ENCODE data around the gene VEZF1. TPM values are rescaled to one million over a fixed set of nuclear protein-coding genes. Genes with fewer than 3 reads are reported as not detected.

VEZF1 gene
- total and polyA plus RNA-seq, 4 donors: 18.0 to 78.9 (median 43.9) TPM

GRCh38 chr17:57935833-57936807, 51.9 kb downstream of the VEZF1 start:
- TF ChIP-seq CTCF (IDR thresholded peaks at IDR 0.05; ENCODE audit: control extremely low read depth, extremely low read depth): no peak
- DNase-seq: peak; percentile 82 to 85 (median 84)
- H3K9me3 ChIP-seq (ENCODE audit: control insufficient read depth in 4 of 4, insufficient read depth in 3 of 4, low read length in 3 of 4): no peaks in the 10 kb centered on the region
- no peak for ATAC-seq (ENCODE audit: insufficient read depth, low FRiP score)
- H3K4me1 ChIP-seq (ENCODE audit: control insufficient read depth in 5 of 5, insufficient read depth in 5 of 5, low read length in 5 of 5): peaks cover 18 to 41% (median 27%) of the 10 kb centered on the region in 5 donors
- H3K27me3 ChIP-seq (ENCODE audit: control insufficient read depth in 3 of 3, insufficient read depth in 3 of 3, low read length in 2 of 3): no peaks in the 10 kb centered on the region
- H3K9ac ChIP-seq (ENCODE audit: insufficient read depth in 1 of 2, low read length in 2 of 2): peak overlapping the region; percentile 33 to 82
- 58 to 62% methylated on average over 11 of the region's 11 CpGs for WGBS, 2 donors
- peak overlapping the region; percentile 75 to 96 for H3K27ac ChIP-seq (ENCODE audit: low read depth in 1 of 2, low read length in 1 of 2)
- no peak overlapping the region for H3K4me3 ChIP-seq
- no peaks in the 10 kb centered on the region for H3K36me3 ChIP-seq (ENCODE audit: control insufficient read depth in 4 of 4, insufficient read depth in 4 of 4, low read length in 4 of 4)

GRCh38 chr17:57931488-57932137, 56.4 kb downstream of the VEZF1 start:
- Histone ChIP-seq H3K36me3 (ENCODE audit: control insufficient read depth in 4 of 4, insufficient read depth in 4 of 4, low read length in 4 of 4) (no peaks in the 10 kb centered on the region), H3K9ac (ENCODE audit: insufficient read depth in 1 of 2, low read length in 2 of 2) (no peak overlapping the region), H3K4me1 (ENCODE audit: control insufficient read depth in 5 of 5, insufficient read depth in 5 of 5, low read length in 5 of 5) (peaks cover 17 to 48% (median 32%) of the 10 kb centered on the region in 5 donors), H3K9me3 (ENCODE audit: control insufficient read depth in 4 of 4, insufficient read depth in 3 of 4, low read length in 3 of 4) (peaks cover 0 to 2% (median 0%) of the 10 kb centered on the region in 4 donors), H3K4me3 (no peak overlapping the region), H3K27ac (ENCODE audit: low read depth in 1 of 2, low read length in 1 of 2) (no peak overlapping the region), H3K27me3 (ENCODE audit: control insufficient read depth in 3 of 3, insufficient read depth in 3 of 3, low read length in 2 of 3) (no peaks in the 10 kb centered on the region)
- ATAC-seq (ENCODE audit: insufficient read depth, low FRiP score) (no peak), DNase-seq (no peak)
- 90 to 94% methylated on average over 12 of the region's 12 CpGs for WGBS, 2 donors
- TF ChIP-seq CTCF (IDR thresholded peaks at IDR 0.05; ENCODE audit: control extremely low read depth, extremely low read depth): no peak

GRCh38 chr17:57930239-57930638, 57.8 kb downstream of the VEZF1 start:
- Histone ChIP-seq H3K9me3 (ENCODE audit: control insufficient read depth in 4 of 4, insufficient read depth in 3 of 4, low read length in 3 of 4) (peaks cover 0 to 2% (median 0%) of the 10 kb centered on the region in 4 donors), H3K4me3 (no peak overlapping the region), H3K36me3 (ENCODE audit: control insufficient read depth in 4 of 4, insufficient read depth in 4 of 4, low read length in 4 of 4) (no peaks in the 10 kb centered on the region), H3K9ac (ENCODE audit: insufficient read depth in 1 of 2, low read length in 2 of 2) (no peak overlapping the region), H3K27me3 (ENCODE audit: control insufficient read depth in 3 of 3, insufficient read depth in 3 of 3, low read length in 2 of 3) (no peaks in the 10 kb centered on the region), H3K4me1 (ENCODE audit: control insufficient read depth in 5 of 5, insufficient read depth in 5 of 5, low read length in 5 of 5) (peaks cover 12 to 42% (median 20%) of the 10 kb centered on the region in 5 donors), H3K27ac (ENCODE audit: low read depth in 1 of 2, low read length in 1 of 2) (peak overlapping the region in 1 of 2 donors; percentile 48)
- DNase-seq (no peak), ATAC-seq (ENCODE audit: insufficient read depth, low FRiP score) (no peak)
- no peak for TF ChIP-seq CTCF (IDR thresholded peaks at IDR 0.05; ENCODE audit: control extremely low read depth, extremely low read depth)
- 91 to 97% methylated on average over 5 of the region's 5 CpGs for WGBS, 2 donors
